Cerebellar cortex (tissue), 1 donor: ENCODE results near the gene EEF1G.
A peak's percentile ranks its signal among the peaks of the same experiment; 100 is the strongest.
"Not testable (repeated sequence)": the region's sequence is repeated elsewhere in the genome, so short reads cannot be mapped to it uniquely, and the experiment has no call there.

Source experiments
- DNase-seq: peaks from one replicate; pipeline ENCODE4 v3.0.0-alpha.2; 2015; ENCODE audit warnings: low spot score

Gene EEF1G, protein sequence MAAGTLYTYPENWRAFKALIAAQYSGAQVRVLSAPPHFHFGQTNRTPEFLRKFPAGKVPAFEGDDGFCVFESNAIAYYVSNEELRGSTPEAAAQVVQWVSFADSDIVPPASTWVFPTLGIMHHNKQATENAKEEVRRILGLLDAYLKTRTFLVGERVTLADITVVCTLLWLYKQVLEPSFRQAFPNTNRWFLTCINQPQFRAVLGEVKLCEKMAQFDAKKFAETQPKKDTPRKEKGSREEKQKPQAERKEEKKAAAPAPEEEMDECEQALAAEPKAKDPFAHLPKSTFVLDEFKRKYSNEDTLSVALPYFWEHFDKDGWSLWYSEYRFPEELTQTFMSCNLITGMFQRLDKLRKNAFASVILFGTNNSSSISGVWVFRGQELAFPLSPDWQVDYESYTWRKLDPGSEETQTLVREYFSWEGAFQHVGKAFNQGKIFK

DNA sequence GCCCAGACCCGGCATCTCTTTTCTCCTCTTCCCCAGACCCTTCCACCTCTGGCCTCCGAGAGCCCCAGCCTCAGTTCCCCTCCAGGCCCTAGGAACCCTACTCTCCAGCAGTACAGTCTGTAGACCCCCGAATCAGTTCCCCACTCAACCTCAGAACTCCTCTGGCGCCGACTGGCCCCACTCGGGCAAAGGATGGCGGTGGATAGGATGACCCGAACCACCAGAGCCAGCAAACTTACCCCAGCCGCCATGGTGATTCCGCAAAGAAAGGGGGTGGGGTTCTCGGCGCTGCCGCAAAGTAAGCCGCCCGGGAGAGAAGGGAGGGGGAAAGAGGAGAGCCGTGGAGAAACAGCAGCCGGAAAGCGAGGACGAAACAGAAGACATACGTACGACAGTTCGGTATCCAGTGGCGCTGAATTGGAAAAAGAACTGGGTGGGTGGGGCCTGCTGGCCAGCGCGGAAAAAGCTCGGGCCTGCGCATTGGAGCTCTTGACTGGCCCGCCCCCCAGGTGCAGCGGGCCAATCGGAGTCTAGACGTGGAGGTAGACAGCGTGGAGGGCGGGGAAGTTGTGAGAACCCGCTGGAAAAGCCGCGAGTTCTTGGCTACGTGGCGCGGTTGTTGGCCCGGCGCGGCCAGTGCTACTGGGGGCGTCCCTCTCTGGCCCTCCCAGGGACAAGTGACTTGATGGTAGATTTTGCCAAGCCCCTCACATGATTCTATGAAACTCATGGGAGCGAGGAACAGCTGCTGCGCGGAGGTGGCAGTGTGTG, at the start of gene EEF1G:
TSS of gene EEF1G (minus strand) at position 300 of the 771 bp plus-strand sequence. CDS start at position 251, 49 bp downstream.
- peak; percentile 100 for DNase-seq

DNA sequence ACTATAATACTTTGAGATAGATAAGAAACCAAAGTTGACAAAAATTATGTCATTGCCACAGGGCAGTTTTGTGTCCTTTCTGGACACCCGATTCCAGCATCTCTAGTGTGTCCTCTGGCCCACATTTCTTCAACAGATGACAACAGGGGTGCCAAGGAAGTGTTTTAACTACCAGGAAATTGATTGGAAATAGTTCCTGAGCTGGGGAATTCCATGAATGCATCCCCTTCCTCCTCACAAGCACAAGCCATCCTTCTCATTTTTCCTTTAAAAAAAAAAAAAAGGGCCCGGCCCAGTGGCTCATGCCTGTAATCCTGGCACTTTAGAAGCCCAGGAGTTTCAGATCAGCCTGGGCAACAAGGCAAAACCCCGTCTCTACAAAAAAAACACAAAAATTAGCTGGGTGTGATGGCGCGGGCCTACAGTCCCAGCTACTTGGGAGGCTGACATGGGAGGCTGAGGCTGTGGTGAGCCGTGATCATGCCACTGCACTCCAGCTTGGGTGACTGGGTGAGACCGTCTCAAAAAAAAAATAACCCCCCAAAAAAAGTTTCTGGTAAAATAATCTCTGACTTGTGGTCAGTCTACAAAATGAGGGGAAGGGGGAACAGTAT, 48.9 kb upstream of the EEF1G start:
- DNase-seq = no peak

DNA sequence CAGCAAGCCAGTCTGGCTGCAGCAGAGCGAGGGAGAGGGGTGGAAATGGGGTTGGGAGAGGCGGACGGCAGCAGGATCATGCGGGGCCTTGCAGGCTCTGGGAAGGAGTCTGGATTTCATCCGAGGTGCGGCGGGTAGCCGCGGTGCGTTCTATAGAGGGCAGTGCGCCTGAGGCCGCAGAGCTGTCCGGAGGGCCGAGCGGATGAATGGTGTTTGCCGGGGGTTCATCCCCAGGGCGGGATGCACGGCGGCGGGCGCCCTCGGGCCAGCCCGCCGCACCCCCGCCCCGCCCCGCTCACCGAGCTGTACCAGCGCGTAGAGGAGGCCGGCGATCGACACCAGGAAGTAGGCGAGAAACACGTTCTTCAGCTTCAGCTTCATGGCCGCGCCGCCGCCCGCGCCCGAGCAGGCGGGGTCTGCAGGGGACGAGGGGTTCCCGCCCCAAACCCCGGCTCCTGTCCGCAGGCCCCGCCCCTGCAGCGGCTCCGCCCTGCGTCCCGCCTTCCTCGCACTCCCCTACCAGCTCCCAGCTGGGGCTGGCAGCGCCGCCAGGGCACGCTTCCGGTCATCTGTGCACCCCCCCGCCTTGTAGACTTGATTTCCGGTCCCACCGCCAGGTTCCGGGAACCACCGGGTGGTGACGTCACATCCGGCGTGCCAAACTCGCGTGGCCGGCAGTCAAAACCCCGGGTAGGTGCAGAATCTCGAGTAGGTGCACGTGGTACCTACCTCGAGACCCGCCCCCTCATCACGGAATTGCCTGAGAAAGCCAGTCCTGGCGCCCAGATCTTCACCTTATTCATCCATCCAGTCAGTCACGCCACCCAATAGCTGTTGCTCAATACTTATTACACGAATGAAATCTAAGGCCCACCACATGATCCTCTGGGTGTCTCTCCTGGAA, 48.1 kb upstream of the EEF1G start, which contains the start of gene B3GAT3:
TSS of gene B3GAT3 (minus strand) at position 420 of the 904 bp plus-strand sequence. CDS start at position 381, 39 bp downstream.
- DNase-seq = peak; percentile 98

DNA sequence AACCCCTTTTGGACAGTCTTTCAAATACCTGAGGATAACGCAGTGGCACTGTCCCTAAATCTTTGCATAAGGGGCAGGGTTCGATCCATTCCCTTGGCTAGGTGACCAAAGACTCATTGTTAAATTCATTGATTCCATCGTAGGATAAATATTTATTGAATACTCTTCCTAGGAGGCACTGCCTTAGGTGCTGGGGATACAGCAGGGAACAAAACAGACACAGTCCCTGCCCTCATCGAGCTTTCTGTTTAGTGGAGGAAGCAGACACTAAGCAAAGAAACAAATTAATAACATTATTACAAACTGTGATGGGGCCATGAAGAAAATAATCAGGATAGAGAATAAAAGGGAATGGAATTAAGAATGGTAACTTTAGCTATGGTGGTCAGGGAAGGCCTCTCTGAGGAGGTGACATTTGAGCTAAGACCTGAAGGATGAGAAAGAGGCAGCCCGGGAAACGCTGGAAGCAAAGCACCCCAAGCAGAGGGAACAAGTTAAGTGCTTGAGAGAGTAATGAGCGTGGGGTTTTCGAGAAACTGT, 47.4 kb upstream of the EEF1G start:
- DNase-seq = no peak

DNA sequence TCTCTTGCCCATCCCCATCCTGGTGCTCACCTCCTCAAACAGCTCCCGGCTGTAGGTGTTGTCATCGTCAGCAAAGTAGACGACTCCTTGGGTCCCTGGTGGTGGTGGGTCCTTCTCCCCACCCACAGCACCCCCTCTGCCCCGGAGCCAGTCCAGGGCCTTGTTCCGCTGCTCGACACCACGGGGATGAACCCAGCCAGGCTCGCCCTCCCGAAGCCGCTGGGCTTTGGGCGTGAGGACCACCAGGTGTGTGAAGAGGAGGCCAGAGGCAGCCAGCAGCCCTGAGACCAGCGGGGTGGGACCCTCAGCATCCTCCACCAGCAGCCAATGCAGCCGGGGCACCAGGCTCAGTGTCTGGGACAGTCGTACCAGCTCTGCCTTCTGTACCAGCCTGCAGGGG, 43.3 kb upstream of the EEF1G start:
- DNase-seq = not testable (repeated sequence)

DNA sequence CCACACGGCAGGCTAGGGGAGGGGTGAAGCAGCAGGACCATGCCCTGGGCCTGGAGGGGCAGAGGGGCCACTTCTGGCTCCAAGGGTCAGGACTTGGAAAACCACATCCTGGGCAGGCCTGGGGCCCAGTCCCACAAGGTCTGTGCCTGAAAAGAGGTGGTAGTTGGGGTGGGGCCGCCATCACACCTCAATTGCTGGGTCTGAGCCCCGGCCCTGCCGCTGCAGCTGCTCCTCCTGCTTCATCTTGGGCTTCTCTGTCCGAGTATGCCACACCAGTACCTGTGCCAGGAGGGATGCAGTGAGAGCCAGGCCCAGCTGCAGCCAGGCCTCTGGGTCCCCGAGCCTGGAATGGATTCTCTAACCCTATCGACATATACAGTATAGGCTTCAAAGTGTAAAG, 41.8 kb upstream of the EEF1G start:
- no peak for DNase-seq

DNA sequence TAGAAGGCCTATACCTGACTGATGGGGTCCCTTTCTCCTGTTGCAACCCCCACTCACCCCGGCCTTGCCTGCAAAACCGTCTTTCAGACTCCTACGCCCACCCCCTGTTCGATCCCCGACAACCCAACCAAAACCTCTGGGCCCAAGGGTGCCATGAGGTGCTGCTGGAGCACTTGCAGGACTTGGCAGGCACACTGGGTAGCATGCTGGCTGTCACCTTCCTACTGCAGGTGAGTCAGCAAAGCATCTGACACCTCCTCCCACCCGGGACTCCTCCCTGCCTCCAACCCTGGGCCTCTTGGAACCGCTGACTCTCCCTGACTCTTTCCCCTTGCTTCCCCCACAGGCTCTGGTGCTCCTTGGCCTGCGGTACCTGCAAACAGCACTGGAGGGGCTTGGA, 40.6 kb upstream of the EEF1G start:
- DNase-seq = no peak

DNA sequence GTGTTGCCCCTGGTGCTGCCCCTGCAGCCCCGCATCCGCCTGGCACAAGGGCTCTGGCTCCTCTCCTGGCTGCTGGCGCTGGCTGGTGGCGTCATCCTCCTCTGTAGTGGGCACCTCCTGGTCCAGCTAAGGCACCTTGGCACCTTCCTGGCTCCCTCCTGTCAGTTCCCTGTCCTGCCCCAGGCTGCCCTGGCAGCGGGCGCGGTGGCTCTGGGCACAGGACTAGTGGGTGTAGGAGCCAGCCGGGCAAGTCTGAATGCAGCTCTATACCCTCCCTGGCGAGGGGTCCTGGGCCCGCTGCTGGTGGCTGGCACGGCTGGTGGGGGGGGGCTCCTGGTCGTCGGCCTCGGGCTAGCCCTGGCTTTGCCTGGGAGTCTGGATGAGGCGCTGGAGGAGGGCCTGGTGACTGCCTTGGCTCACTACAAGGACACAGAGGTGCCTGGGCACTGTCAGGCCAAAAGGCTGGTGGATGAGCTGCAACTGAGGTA, 39.6 kb upstream of the EEF1G start:
- peak; percentile 65 for DNase-seq

DNA sequence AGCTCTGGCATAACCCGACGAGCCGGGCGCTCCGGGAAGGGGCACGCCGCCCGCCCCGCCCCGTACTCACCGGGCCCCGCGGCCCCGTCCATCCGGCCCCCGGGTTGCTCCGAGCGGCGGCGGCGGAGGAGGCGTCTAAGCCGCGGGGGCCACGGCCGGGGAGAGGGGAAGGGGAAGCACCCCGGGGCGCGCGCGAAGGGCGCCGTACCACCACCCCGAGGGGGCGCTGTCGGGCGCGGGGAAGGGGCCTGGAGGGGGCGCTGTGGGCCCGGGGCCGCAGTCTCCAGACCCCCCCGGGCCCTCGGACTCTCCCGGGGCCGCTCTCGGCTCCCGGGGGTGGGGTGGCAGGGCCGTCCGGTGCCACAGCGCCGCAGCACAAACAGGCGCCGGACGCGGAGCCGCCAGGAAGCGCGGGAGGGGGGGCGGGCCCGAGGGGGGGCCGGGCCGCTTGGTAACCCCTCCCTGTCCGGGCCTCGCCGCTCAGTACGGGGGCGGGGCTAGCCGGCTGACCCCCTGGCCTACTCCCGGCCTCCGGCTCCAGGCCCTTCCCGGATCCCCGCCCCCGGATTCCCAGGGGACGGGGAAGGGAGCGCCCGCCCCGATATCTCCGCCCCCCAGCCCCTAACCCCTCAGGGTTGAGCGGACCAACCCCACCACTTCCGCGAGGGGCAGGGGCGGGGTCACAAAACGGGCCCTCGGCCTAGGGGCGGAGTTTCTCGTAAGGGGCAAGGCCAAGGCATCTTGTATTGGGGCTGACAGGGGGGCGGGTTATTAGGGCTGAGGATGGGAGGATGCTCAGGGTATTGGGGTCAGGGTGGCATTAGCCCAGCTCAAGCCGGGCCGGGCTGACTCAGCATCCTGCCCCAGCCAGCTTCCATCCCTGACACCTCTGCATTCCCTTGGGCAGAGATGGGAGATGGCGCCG, 38.9 kb upstream of the EEF1G start, which contains the start of the genes EML3 and ROM1:
TSS of gene EML3 (minus strand) at position 410 of the 925 bp plus-strand sequence. CDS start at position 92, 318 bp downstream.
TSS of gene ROM1 (plus strand) at position 892 of the 925 bp plus-strand sequence. CDS start at position 917, 25 bp downstream.
- peak; percentile 84 for DNase-seq

DNA sequence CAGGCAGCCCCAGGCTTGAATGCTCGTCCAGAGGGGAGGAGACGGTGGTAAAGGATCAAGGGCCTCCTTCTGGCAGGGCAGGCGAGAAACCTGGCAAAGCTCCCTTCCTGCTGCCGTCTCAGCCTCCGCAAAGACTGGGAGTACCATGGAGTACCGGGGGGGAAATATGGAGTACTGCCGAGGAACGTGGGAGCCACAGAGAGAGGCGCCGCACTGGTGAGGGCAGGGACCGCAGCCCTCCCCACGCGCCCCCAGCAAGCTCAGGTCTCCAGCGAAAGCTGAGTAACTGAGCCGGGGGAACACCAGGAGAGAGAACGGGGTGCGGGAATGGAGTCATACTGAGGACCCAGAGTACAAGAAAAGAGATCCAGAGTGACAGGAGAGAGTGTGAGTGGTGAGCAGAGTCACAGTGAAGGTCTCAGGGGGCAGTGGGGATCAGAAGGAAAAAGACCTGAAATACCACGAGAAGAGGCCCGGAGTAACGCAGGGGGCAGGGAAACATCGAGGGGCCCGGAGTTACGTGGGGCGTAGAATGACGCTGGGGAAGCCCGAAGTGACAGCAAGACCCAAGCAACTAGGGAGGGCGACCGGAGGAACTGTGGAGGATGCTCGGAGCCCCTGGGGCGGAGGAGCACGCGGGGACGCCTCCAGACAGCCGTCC, 38.1 kb upstream of the EEF1G start:
- peak; percentile 58 for DNase-seq

DNA sequence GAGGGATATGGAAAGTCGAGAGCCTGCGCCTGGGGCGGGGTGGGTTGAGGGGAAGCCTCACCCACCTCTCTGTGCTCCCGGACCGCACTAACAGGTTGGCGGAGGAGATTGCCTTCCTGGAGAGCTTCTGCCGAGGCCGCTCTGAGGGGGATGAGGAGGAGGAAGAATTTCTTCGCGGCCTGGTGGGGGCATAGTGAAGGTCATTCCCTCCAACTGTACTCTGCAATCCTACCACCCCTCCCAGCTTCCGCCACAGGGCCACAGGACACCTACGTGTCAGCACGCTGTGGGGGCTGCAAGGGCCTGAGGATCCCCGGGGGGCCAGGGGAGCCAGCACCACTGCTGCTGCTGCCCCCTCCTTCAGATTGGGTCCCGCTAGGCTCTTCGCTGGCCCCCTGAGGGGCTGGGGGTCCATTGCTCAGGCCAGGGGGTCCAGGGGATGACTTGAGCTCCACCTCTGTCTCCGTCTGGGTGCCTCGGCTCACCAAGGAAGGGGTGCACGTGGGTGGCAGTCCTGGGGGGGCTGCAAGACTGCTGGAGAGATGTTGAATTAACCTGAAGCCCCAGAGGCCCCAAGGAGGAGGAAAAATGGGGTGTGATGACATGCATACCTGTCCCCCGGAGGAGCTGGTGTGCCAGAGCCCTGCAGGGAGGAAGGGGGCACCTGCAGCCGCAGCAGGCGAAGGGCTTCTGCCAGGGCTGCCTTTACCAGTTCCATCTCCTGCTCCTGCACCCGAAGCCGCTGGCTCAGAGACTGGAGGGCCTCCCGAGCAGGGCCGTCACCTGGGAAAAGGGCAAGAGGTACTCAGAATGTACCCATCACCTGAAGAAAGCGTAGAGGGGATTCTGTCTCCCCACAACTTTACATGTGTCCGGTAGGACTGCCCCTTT, 37.4 kb upstream of the EEF1G start:
- DNase-seq = no peak

DNA sequence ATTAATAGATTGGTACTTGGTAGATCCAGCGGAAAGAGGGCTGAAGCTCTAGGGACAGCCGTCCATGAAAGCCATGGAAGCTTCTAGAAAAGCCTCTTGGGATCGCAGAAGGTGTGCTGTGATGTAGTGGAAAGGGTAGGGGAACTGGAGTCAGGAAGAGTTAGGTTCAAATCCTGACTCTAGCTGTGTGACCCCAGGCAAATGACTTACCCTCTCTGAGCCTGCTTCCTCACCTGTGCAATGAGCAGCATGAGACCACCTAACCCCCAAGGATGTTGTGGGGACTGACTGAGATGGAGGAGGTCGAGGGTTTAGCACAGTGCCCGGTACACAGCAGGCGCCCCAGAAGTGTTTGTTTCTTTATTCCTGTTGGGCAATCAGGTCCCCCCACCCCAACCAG, 36.7 kb upstream of the EEF1G start:
- no peak for DNase-seq

DNA sequence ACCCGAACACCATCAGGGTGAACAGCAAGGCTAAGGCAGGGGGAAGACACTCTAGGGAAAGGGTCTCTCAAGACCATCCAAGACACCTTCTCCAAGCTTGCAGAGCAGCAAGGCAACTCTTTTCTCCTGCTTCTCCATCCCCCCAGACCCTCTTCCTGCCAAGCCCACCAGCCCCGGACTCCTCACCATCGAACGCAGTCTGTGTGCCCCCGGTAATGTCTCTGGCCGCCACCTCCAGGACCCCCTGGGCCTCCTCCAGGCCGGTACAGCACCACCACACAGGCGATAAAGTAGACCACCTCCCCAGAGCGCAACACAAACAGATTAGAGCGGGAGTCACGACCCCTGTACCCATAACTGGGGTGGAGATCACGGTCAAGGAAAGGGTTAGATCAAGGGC, 35.1 kb upstream of the EEF1G start:
- no peak for DNase-seq

DNA sequence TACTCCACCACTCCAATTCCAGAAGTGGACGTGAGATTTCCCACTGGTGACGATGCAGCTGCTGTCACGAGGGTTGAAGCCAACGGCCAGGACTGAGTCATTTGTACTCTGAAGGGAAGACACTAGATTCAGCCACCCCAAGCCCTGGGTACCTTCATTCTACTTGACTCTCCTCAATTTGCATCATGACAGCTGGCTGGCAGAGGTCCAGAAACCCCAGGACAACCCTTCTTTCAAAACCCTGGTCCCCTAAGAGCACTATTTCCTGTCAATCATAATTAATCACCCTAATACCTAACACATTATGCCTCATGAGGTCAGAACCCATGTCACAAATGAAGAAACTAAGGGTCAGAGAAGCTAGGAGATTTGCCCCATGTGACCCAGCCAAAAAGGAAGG, 34.0 kb upstream of the EEF1G start:
- DNase-seq = no peak

DNA sequence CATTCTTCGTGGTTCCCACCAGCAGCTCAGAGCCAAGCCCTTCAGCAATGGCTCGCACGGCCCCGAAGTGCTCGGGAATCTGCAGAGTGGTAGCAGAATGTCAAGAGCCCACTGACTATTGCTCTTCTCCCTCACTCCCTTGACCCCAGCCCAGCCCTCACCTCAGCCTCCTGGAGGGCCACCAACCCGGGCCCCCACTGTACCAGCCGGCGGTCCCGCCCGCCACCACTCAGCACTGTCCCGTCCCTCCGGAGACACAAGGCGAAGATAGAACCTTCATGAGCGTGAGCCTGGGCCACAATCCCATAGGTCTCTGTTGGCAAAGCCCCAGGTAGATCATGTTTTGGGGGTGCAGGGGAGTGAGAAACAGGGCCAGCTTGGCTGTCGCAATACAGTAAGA, 32.2 kb upstream of the EEF1G start:
- no peak for DNase-seq

DNA sequence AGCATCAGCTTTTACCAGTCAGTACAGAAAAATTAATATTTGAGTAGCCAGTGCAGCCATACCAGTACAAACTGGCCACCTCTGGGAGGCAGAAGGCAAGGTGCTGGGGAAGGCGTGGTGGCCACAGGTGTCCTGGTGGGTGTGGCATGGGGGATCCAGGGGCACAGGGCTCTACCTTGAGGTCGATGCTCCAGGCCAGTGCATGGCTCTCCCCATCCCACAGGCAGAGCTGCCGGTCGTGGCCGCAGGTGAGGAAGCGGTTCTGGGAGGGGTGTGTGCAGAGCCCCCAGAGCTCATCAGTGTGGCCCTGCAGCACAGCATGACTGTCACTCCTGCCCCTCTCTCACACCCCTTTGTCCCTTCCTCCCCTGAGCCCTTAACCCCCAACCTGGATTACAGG, 31.8 kb upstream of the EEF1G start:
- DNase-seq = no peak

DNA sequence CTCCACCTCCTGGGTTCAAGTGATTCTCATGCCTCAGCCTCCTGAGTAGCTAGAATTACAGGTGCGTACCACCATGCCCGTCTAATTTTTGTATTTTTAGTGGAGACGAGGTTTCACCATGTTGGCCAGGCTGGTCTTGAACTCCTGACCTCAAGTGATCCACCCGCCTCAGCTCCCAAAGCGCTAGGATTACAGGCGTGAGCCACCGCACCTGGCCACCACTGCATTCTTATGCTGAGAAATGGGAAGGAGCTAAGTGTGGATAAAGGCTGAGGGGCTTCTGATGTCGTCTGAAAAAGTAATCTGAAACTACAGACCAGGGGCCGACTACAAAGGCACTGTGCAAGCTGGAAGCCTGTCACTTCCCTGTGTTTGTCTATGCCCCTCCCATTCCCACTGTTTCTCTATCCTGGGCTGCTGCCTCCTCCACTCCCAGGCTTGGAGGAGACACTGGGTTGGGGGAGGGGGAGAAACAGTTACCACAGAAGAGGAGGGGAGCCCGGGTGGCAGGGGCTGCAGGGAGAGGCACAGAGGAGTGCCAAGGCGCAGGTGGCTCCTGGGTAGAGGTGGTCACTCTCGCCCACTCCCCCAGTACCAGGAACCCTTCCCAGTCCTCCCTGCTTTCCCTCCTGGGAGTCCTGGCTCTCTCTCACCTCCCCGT, 30.9 kb upstream of the EEF1G start:
- DNase-seq = peak; percentile 30
